ENCODE results near the gene APOBEC3A. TPM values are rescaled to one million over a fixed set of nuclear protein-coding genes. Genes with fewer than 3 reads are reported as not detected.
"Not testable (repeated sequence)": the region's sequence is repeated elsewhere in the genome, so short reads cannot be mapped to it uniquely, and the experiment has no call there.

The APOBEC3A gene
- total and polyA plus RNA-seq, 2 donors (not counting 1 experiment from before 2014, with no cell fraction given): 2.8 TPM; not detected in 1

DNA sequence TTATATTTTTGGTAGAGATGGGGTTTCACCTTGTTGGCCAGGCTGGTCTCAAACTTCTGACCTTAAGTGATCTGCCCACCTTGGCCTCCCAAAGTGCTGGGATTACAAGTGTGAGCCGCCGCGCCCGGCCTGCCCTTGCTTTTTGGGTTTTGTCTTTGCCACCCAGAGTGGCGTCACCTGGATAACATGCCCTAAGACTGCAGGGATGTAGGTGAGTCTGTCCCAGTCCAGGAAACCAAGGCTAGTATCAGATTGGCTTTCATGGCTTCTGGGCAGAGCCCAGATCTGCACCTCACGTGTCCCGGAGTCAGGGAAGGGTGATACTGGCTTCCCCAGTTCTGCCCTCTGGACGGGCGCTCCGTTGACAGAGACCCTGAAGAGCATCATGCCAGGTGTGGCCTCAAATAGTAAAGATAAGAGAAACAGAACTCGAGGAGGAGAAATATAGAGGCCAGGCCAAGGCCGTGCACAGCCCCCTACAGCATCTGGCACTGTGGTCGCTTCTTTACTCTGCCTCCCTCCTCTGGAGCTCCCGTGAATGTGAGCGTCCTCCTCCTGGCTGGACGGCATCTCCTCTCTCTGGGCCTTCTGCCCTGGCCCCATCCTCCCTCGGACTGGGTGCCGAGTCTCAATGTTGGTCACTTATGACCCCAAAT, 16.9 kb downstream of the APOBEC3A start:
- Histone ChIP-seq H3K79me2 (ENCODE audit: control insufficient read depth, insufficient read depth, low read length) (no peaks in the 10 kb centered on the region), H3K4me1 (ENCODE audit: control insufficient read depth in 2 of 2, insufficient read depth in 2 of 2, low read length in 2 of 2) (peaks cover 0 to 2% of the 10 kb centered on the region in 2 donors), H3K9ac (ENCODE audit: low read length) (no peak overlapping the region), H3K27ac (ENCODE audit: low read length in 2 of 2) (no peak overlapping the region), H4K20me1 (ENCODE audit: control insufficient read depth, insufficient read depth, low read length, poor library complexity, severe bottlenecking) (no peaks in the 10 kb centered on the region), H3K36me3 (replicated peaks in 1 of 2; ENCODE audit: control extremely low read depth in 1 of 2, control insufficient read depth in 1 of 2, extremely low read depth in 1 of 2, insufficient read depth in 2 of 2, low read length in 1 of 2) (no peaks in the 10 kb centered on the region), H3K27me3 (replicated peaks in 1 of 4; ENCODE audit: control extremely low read depth in 1 of 4, control insufficient read depth in 3 of 4, insufficient read depth in 4 of 4, low read length in 3 of 4) (peaks cover 0 to 18% (median 0%) of the 10 kb centered on the region in 4 experiments), H3K9me3 (ENCODE audit: control extremely low read depth in 1 of 3, control insufficient read depth in 2 of 3, insufficient read depth in 1 of 3, low read length in 2 of 3) (peaks cover 0 to 4% (median 0%) of the 10 kb centered on the region in 3 donors), H3K4me3 (ENCODE audit: control extremely low read depth in 1 of 5, extremely low read depth in 1 of 5, insufficient read depth in 1 of 5, low read depth in 2 of 5, low read length in 4 of 5) (no peak overlapping the region), H3K4me2 (replicated peaks; ENCODE audit: low read depth, low read length, poor library complexity, severe bottlenecking) (no peak overlapping the region), H2AFZ (ENCODE audit: insufficient read depth, low read depth, low read length, poor library complexity, severe bottlenecking) (no peak overlapping the region)
- no peak overlapping the region for H3K27ac Mint-ChIP-seq
- intact Hi-C loops (cut with micrococcal nuclease): no loop called here
- 95% methylated on average over 18 of the region's 18 CpGs for WGBS (ENCODE audit: insufficient coverage)
- no peak for ATAC-seq (ENCODE audit: low read depth)
- peaks cover 2% of the 10 kb centered on the region for H3K4me1 Mint-ChIP-seq
- POLR2A ChIA-PET: no interaction called here
- TF ChIP-seq, protein P1, sequence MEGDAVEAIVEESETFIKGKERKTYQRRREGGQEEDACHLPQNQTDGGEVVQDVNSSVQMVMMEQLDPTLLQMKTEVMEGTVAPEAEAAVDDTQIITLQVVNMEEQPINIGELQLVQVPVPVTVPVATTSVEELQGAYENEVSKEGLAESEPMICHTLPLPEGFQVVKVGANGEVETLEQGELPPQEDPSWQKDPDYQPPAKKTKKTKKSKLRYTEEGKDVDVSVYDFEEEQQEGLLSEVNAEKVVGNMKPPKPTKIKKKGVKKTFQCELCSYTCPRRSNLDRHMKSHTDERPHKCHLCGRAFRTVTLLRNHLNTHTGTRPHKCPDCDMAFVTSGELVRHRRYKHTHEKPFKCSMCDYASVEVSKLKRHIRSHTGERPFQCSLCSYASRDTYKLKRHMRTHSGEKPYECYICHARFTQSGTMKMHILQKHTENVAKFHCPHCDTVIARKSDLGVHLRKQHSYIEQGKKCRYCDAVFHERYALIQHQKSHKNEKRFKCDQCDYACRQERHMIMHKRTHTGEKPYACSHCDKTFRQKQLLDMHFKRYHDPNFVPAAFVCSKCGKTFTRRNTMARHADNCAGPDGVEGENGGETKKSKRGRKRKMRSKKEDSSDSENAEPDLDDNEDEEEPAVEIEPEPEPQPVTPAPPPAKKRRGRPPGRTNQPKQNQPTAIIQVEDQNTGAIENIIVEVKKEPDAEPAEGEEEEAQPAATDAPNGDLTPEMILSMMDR (IDR thresholded peaks at IDR 0.05): no peak
- TF ChIP-seq EZH2 (IDR thresholded peaks at IDR 0.05; ENCODE audit: borderline replicate concordance, insufficient read depth, low read depth, low read length, poor library complexity, severe bottlenecking): no peak
- peaks cover 20% of the 10 kb centered on the region for H3K27me3 Mint-ChIP-seq
- CTCF ChIA-PET: interaction anchor here (0.6 to 11.1 kb wide), 16 partner anchors 10 to 555 kb away, joined by 3 to 133 read pairs (median 4); partner anchors contain the start of gene APOBEC3F
- no peaks in the 10 kb centered on the region for H3K9me3 Mint-ChIP-seq (ENCODE audit: insufficient read depth)
- no peak for DNase-seq
- no peak overlapping the region for H3K4me3 Mint-ChIP-seq

DNA sequence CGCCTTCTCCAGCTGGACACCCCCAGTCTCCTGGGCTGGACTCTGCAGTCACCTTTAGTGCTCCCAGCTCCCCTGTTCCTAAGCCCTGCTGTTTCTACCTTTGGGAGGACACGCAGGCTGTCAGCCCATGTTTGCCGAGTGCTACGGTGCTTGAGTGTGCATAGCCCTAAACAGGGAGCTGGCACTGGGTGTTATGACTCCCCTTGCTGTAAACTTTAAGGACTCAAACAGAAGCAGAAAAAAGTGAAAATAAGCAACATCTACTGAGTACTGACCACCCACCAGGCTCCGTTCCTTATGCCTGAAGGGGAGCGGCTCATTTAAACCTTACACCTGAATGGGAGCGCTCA, 17.4 kb downstream of the APOBEC3A start:
- 95% methylated on average over 7 of the region's 7 CpGs for WGBS (ENCODE audit: insufficient coverage)
- peaks cover 0 to 14% (median 0%) of the 10 kb centered on the region in 4 experiments for H3K27me3 ChIP-seq (replicated peaks in 1 of 4; ENCODE audit: control extremely low read depth in 1 of 4, control insufficient read depth in 3 of 4, insufficient read depth in 4 of 4, low read length in 3 of 4)
- TF ChIP-seq, protein P1 (IDR thresholded peaks at IDR 0.05): no peak
- TF ChIP-seq EZH2 (IDR thresholded peaks at IDR 0.05; ENCODE audit: borderline replicate concordance, insufficient read depth, low read depth, low read length, poor library complexity, severe bottlenecking): no peak
- DNase-seq (no peak), ATAC-seq (ENCODE audit: low read depth) (no peak)
- no peak overlapping the region for H2AFZ ChIP-seq (ENCODE audit: insufficient read depth, low read depth, low read length, poor library complexity, severe bottlenecking)
- peaks cover 0 to 2% of the 10 kb centered on the region in 2 donors for H3K4me1 ChIP-seq (ENCODE audit: control insufficient read depth in 2 of 2, insufficient read depth in 2 of 2, low read length in 2 of 2)
- no peak overlapping the region for H3K4me2 ChIP-seq (replicated peaks; ENCODE audit: low read depth, low read length, poor library complexity, severe bottlenecking)
- Mint-ChIP-seq H3K27me3 (peaks cover 20% of the 10 kb centered on the region), H3K4me3 (no peak overlapping the region), H3K9me3 (ENCODE audit: insufficient read depth) (no peaks in the 10 kb centered on the region), H3K4me1 (peaks cover 2% of the 10 kb centered on the region), H3K27ac (no peak overlapping the region)
- H3K79me2 ChIP-seq (ENCODE audit: control insufficient read depth, insufficient read depth, low read length): no peaks in the 10 kb centered on the region
- ChIA-PET POLR2A (no interaction called here), CTCF (interaction anchor here (0.6 to 11.1 kb wide), 3 partner anchors 30 to 144 kb away, joined by 3 to 133 read pairs (median 3); no protein-coding TSS in a partner anchor)
- H3K9me3 ChIP-seq (ENCODE audit: control extremely low read depth in 1 of 3, control insufficient read depth in 2 of 3, insufficient read depth in 1 of 3, low read length in 2 of 3): peaks cover 0 to 4% (median 0%) of the 10 kb centered on the region in 3 donors
- intact Hi-C loops (cut with micrococcal nuclease): no loop called here
- no peak overlapping the region for H3K9ac ChIP-seq (ENCODE audit: low read length)
- no peak overlapping the region for H3K4me3 ChIP-seq (ENCODE audit: control extremely low read depth in 1 of 5, extremely low read depth in 1 of 5, insufficient read depth in 1 of 5, low read depth in 2 of 5, low read length in 4 of 5)
- H3K36me3 ChIP-seq (replicated peaks in 1 of 2; ENCODE audit: control extremely low read depth in 1 of 2, control insufficient read depth in 1 of 2, extremely low read depth in 1 of 2, insufficient read depth in 2 of 2, low read length in 1 of 2): no peaks in the 10 kb centered on the region
- no peak overlapping the region for H3K27ac ChIP-seq (ENCODE audit: low read length in 2 of 2)
- H4K20me1 ChIP-seq (ENCODE audit: control insufficient read depth, insufficient read depth, low read length, poor library complexity, severe bottlenecking): no peaks in the 10 kb centered on the region

DNA sequence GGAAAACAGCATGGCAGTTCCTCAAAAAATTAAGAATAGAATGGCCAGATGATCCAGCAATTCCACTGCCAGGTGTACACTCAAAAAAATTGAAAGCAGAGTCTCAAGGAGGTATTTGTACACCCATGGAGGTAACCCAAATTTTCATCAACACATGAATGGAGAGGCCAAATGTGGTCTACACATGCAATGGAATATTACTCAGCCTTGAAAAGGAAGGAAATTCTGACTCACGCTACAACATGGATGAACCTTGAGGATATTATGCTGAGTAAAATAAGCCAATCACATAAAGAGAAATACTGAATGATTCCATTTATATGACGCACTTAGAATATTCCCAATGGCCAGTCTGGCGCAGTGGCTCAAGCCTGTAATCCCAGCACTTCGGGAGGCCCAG, 19.9 kb downstream of the APOBEC3A start:
- CTCF ChIA-PET; H3K4me2 ChIP-seq (replicated peaks; ENCODE audit: low read depth, low read length, poor library complexity, severe bottlenecking); H3K27ac ChIP-seq (ENCODE audit: low read length in 2 of 2); DNase-seq; ATAC-seq (ENCODE audit: low read depth); POLR2A ChIA-PET; H3K9me3 ChIP-seq (ENCODE audit: control extremely low read depth in 1 of 3, control insufficient read depth in 2 of 3, insufficient read depth in 1 of 3, low read length in 2 of 3); intact Hi-C loops (cut with micrococcal nuclease); H3K36me3 ChIP-seq (replicated peaks in 1 of 2; ENCODE audit: control extremely low read depth in 1 of 2, control insufficient read depth in 1 of 2, extremely low read depth in 1 of 2, insufficient read depth in 2 of 2, low read length in 1 of 2); H4K20me1 ChIP-seq (ENCODE audit: control insufficient read depth, insufficient read depth, low read length, poor library complexity, severe bottlenecking); H3K27me3 Mint-ChIP-seq; H3K9ac ChIP-seq (ENCODE audit: low read length); H3K9me3 Mint-ChIP-seq (ENCODE audit: insufficient read depth); H3K79me2 ChIP-seq (ENCODE audit: control insufficient read depth, insufficient read depth, low read length); H3K4me3 ChIP-seq (ENCODE audit: control extremely low read depth in 1 of 5, extremely low read depth in 1 of 5, insufficient read depth in 1 of 5, low read depth in 2 of 5, low read length in 4 of 5); H2AFZ ChIP-seq (ENCODE audit: insufficient read depth, low read depth, low read length, poor library complexity, severe bottlenecking); H3K27me3 ChIP-seq (replicated peaks in 1 of 4; ENCODE audit: control extremely low read depth in 1 of 4, control insufficient read depth in 3 of 4, insufficient read depth in 4 of 4, low read length in 3 of 4); H3K27ac Mint-ChIP-seq; H3K4me3 Mint-ChIP-seq: not testable (repeated sequence)
- H3K4me1 ChIP-seq (ENCODE audit: control insufficient read depth in 2 of 2, insufficient read depth in 2 of 2, low read length in 2 of 2): peaks cover under 1 to 17% of the 10 kb centered on the region in 2 donors
- H3K4me1 Mint-ChIP-seq: peaks cover 14% of the 10 kb centered on the region
- 97% methylated on average over 3 of the region's 4 CpGs for WGBS (ENCODE audit: insufficient coverage)

All from B cell (primary cell).